GM21825 (cell line): ENCODE data around the gene ITPK1.
"Not testable (repeated sequence)": the region's sequence is repeated elsewhere in the genome, so short reads cannot be mapped to it uniquely, and the experiment has no call there.

Experiments
- ATAC-seq: cut with Tn5 transposase; IDR thresholded peaks from one replicate; pipeline ENCODE4 v1.9.1; 2021; ENCODE audit warnings: mild to moderate bottlenecking, moderate library complexity; ENCODE audit not compliant: unreplicated experiment

ITPK1 gene

DNA sequence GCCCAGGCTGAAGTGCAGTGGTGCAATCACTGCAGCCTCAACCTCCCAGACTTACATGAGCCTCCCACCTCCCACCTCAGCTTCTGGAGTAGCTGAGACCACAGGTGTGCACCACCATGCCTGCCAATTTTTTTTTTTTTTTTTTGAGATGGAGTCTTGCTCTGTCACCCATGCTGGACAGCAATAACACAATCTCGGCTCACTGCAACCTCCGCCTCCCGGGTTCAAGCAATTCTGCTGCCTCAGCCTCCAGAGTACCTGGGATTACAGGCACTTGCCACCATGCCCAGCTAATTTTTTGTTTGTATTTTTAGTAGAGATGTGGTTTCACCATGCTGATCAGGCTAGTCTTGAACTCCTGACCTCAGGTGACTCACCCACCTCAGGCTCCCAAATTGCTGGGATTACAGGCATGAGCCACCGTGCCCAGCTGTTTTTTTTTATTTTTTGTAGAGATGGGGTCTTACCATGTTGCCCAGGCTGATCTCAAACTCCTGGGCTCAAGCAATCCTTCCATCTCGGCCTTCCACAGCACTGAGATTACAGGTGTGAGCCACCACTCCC lies 15.6 kb upstream of the ITPK1 start:
- ATAC-seq = not testable (repeated sequence)

DNA sequence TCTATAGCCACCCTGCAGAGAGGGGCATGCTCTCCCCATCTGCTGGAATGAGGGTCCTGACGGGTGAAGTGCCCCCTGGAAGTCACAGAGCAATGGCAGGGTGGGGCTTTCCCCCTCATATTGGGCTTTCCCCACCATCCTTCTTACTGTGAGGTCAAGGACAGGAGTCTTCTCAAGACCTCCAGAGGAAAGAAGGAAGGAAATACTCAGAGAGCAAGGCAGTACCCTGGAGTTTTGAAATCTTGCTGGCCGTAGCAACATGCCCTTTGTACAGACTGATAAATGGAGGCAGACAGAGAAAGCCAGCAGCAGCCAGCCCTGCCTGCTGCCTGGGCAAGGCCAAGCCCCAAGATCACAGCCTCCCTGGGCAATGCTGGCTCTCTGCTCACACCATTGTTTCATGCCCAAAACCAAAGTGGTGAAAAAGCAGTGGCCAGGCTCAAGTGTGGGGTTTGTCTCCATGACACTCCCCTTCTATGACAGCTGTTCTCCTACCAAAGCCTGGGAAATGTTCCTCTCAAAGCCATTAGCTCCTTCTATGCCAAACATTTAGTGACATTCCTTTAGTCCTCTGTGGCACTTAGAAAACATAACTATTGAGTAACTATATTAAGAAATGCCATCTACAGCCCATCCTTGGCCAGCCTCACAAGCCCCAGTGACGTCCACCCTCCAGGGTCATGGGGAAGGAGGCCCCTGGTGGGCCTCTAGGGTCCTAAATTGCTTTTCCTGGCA lies 13.2 kb upstream of the ITPK1 start:
- ATAC-seq = no peak

DNA sequence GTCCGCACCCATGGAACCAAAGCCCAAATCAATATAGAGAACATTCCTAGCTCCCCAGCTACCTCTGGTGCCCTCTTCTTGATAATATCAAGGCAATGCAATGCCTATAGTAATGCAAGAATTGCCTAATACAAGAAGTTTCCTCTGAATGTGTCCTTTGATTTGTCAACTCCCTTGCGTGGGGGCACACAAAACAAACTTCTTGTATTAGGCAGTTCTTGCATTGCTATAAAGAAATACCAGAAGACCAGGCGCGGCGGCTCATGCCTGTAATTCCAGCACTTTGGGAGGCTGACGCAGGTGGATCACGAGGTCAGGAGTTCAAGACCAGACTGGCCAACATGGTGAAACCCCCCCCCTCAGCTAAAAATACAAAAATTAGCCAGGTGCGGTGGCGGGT lies 10.4 kb upstream of the ITPK1 start:
- no peak for ATAC-seq

DNA sequence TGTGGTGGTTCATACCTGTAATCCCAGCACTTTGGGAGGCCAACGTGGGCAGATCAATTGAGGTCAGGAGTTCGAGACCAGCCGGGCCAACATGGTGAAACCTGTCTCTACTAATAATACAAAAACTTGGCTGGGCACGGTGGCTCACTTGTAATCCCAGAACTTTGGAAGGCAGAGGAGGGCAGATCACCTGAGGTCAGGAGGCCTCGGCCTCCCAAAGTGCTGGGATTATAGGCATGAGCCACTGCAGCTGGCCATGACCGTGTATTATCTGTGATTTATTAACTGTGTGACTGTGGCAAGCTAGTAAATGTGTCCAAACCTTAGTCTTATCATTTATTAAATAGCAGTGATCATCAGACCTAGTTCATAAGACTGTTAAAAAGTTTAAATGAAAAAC lies 7.1 kb upstream of the ITPK1 start:
- ATAC-seq = no peak

DNA sequence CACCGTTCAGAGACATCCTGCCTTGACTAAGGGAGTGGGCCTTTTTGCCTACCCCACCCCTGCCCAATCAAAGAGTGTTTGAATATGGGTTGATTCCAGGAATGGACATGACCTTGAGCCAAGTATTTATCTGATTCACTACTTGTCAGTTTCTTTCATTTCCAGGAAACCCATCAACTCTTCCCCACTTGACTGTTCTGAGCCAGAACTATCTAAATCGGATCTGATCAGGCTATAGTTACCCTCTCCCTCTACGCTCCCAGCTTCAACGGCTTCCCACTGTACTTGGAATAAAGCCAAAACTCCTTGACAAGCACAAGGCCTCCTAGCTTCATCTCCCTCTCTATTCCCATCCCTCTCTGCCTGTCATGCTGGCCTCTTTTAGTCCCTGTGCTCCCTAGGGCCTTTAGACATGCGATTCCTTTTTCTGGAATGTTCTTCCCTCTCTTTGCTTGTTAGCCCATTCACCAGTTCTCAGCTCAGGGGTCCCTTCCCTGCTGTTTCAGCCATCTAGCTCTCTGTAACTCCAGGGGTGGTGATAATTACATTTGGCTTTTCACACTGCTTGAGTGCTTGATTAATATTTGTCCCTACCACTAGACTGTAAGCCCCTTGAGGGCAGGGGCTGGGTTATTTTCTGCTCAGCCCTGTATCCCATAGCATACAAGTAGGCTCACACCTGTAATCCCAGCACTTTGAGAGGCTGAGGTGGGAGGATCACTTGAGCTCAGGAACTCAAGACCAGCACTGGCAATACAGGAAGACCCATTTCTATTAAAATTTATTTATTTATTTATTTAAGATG lies 5.5 kb upstream of the ITPK1 start:
- no peak for ATAC-seq

DNA sequence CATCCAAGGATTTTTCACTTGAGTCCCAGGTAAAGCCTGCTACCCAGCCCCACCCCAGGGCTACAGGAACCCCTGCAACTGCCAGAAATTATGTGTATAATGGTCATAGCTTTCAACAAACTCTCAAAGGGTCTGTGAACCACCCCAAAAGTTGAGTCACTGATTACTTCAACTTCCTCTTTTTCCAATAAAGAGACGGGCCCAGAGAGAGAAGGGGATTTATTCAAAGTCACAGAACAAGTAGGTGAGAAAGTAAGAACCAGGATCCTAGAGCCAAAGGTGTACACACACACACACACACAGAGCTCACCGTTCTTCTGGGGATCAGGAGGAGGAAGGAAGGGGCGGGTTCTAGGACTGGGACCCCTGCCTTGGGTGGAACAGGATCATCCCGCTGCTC lies 4.8 kb upstream of the ITPK1 start:
- no peak for ATAC-seq

DNA sequence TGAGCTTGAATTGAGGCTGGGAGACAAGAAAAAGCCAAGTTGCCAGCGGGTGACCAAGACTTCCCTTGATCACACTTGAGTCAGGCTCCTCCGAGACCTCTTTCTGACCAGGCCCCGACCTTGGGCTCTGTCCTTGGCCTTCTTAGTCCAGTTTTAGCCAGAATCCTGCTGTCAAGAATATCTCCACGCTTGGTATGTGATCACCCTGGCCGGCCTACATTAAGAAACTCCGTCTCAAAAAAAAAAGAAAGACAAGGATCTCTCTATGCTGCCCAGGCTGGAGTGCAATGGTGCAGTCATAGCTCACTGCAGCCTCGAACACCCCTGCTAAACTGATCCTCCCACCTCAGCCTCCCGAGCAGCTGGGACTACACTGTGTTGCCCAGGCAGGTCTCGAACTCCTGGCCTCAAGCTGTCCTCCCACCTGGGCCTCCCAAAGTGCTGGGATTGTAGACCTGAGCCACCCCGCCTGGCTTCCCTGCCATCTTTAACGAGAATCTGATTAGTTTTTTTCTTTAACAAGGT lies 1.0 kb upstream of the ITPK1 start:
- ATAC-seq = no peak

DNA sequence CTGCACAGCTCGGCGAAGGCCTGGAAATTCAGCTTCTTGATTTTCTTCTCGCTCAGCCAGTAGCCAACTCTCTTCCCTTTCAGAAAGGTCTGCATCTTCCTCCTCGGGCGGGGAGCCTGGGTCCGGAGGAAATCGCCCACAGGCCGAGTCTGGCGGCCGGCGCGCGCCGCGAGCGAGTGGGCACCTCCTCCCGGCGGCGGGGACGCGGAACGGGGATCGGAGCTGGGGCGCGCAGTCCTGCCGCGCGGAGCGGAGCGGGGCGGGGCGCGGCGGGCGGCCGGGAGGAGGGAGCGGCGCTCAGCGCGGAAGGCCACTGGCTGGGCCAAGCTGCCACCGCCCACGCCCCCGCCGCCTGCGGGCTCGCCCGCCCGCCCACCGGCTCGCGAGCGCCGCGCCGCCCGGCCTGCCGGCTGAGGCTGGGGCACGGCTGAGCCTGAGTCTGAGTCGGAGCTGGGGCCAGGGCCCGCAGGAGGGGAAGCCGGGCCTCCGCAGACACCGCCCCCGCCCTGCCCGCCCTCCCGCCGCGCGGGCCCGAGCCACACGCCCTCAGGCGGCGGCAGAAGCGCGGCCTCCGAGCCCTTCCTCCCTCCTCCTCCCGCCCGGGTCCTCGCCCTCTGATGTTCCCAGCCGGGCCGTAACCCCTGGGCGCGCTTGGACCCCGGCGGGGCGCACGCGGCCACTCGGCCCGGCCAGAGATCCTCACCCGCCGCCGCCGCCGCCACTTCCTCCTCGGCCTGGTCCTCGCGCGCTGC lies 480 bp downstream of the ITPK1 start:
- ATAC-seq = peak; percentile 74

DNA sequence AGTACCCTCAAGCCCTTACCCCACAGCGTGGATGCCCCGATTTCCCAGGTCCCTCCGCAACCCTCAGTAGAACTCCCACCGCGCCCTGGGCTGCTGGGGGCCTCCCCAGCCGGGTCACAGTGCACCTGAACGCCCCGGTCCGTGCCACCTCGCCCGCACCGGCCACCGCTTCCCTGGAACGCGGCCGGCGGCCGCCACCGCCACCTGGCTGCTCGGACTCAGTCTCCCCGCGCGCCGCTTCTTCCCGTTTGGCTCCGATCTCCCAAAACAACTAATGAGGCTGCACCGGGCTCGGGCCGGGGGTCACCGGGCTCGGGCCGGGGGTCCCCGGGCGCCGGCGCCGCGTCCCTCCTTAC lies 1.0 kb downstream of the ITPK1 start:
- no peak for ATAC-seq

DNA sequence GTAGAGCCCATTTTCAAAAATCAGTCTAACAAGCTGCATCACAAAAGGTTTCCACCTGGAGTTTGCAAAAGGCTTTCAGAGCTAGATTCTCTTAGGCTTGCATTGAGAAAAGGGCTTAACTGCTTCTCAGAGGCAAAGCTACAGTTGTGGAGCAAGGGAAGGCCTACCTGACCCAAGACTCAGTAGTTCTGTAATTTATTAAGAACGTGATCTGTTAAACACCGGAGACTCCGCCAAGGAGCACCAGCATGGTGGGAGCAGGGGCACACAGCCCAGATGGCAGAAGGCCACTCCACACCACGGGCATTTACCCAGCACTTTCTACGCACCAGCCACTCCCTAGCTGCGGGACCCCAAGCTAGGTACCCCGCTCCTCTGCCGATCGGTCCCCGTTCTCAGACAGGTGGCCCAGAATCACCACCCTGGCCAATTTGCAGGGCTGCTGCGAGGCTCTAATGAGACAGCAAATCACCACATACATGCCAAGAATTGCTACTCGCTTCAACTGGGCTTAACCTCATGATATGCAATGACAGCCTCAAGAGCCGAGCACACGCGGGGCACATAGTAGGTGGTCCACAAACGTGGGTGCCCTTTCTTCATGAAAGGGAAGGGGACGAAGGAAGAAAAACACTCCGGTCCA lies 1.5 kb downstream of the ITPK1 start:
- ATAC-seq = no peak

DNA sequence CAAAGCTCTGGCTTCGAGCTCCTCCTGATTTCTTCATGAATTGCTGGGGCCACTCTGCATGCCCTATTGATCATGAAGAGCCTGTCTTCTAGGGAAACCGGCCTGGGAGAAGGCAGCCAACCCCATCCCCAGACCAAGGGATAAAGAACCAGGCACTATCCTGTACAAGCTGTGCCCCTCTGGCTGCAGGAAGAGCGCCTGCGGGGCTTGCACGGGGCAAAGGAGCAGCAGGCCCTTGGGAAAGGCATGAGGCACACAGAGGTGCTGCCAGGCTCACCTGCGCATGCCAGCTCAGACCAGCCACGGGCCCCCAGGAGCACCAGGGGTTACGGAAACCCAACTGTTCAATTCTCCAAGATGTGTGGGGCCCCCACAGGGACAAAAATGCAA lies 2.1 kb downstream of the ITPK1 start:
- no peak for ATAC-seq

DNA sequence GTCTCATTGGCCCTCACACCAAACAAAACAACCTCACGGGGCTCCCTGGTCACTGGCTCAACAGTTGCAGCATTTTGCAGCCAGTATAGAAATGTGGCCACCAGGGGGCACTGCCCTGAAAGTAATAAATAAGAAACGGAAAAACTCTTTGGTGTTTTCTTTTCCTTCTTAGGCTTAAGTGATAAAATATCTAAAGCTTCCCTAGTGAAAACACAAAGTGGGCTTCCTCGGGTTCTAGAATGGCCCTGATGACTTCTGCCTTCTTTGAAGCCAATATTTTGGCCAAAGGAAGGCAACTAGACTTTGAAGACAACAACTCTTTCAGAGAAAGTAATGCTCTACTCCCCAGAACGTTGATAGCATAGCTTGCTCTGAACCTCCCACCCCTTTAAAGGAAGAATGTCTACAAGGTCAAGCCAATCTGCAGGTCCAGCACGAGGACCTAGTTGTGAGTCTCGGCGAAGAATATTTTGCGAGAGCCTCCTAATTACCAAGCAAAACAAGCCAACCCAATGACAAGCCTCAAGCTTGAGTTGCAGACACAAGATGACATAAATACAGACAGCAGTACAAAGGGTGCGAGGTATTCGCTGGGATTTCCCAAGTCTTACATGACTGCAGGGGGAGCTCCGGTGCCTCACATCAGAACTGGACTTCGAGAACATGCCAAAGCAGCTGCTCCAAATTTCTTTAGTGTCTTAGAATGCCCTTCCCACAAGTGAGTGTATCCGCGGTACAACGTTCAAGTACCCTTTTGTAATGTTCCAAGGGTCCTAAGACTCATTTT lies 2.6 kb downstream of the ITPK1 start:
- no peak for ATAC-seq

DNA sequence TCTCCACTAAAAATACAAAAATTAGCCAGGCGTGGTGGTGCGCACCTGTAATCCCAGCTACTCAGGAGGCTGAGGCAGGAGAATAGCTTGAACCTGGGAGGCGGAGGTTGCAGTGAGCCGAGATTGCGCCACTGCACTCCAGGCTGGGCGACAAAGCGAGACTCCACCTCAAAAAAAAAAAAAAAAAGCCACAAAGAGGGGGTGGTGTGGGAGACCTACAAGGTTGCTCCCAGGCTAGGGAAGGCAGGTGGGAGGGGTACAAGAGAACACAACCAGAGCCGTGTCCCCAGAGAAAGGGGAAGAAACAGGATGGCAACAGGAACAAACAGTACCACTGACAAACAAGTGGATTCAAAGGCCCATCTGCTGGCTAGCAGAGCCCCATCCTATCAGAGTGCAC lies 4.2 kb downstream of the ITPK1 start:
- ATAC-seq = not testable (repeated sequence)

DNA sequence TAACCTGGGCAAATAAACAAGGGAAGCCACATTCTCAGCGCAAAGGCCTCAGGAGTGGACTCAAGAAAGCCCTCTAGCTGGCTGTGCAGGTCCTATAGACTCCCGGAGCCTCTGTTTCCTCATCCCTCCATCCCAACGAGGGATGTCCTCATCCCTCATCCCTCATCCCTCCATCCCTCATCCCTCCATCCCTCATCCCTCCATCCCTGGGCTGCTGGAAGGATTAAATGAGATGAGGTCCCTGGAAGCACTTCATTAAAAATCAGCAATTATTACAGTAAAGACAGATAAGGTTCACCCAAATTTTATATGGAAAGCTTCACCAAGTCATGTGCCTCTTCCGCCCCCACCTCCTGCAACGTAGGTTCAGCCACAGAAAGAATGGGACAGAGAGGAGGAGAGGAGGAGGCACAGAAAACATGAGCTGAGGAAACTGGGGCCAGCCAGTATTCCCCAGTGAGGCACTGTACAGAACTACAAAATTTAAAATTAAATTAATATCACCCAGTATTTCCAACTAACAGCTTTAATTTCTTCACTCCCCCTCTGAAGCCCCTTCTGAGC lies 4.8 kb downstream of the ITPK1 start:
- ATAC-seq = no peak

DNA sequence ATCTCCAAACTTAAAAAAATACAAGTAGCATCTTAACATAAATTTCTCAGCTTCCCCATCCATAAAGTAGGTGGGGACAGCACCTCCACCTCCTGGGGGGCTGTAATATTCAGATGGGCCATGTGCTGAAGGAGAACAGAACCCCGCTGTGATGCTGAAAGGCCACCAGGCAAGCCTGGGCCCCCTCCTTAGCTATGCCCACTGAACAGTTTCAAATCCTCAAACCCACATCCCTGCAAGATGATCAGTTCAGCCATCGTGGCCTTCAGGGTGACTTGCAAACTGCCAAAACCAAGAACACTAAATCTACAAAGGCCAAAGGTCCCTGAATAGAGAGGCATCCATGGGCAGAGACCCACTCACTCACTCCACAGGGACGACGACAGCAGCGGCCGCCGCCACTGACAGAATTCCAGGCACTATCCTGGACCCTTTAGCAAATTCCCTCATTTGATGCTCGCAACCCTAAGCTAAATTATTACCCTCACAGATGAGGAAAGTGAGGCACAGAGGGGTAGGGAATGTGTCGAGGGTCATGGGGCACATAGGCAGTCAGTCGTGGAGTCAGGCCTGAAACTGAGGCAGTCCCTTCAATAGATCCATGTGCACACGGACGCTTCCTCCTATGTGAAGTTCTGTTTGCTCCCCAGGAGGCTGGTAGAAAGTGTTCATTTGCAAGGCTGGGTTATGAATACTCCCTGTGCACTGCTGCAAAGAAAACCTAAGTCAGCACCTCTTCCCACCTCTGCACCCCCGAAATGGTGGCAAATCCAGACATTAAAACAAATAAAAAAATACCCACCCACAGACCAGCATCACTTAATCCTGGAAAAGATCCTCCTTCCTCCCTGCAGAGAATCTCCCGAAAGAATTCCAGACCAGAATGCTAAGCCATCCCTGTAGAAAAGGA lies 5.9 kb downstream of the ITPK1 start:
- ATAC-seq = no peak

DNA sequence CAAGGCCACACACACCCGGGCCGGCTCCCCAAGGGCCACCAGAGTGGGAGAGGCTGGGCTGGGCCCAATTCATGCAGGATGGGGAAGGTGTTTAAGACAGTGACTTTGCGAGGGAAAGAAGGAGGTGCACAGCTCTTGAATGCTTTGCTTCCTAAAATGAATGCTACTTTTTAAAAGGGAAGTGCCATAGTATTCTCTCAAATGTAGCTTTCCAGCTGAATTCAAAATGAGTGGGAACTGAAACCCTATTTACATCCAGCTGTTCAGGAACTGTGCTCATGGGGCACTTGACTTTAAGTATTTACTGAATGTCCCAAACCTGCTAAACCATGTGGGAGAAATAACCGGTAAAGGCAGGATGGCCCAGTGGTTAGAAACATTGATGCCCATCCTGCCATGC lies 7.6 kb downstream of the ITPK1 start:
- ATAC-seq = no peak

DNA sequence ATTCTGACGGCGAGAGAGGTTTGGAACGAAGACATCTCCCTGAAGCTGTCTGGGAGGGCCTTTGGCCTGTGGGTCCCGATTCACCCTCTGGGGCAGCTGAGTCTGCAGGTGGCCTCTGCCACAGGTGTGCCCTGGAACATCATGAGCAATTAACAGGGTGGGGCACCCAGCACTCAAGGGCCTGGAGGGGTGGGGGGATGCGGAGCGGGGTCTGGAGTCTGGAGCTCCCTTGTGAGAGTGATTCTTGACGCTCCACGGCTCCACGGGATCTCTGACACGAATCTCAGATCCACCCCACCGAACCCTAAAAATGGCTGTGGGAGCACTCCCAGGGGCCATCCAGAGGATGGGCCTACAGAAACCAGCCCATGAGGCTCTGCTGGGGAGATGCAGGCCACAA lies 8.3 kb downstream of the ITPK1 start:
- ATAC-seq = no peak

DNA sequence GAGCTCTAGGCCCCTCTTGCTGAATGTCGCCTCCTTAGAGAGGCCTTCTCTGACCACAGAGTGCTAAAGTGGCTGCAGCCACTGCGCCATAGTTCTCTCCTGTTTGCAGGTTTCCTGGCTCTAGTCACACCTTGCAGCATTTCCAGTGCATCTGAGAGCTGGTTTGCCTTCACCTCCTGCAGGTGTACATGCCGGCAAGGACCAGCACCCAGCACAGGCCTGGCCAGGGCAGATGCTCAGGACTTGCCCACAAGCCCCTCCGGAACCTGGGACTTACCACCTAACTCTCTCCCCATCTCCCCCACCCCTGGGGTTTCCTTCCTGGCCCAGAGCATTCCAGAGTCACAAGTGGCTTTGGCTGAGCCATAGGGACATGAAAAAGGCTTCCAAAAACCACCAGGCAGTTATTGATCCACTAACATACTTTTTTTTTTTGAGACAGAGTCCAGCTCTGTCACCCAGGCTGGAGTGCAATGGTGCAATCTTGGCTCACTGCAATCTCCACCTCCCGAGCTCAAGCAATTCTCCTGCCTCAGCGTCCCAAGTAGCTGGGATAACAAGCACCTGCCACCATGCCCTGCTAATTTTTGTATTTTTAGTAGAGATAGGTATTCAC lies 9.1 kb downstream of the ITPK1 start:
- no peak for ATAC-seq
